SK-N-SH treated with all-trans-retinoic acid at 6 μM for 48 hours (cell line): ENCODE measurements around the gene DYRK4.

Experiments
- ATAC-seq: fragments of 200-7000 bp; cut with Tn5 transposase; 3 replicates; pipeline ENCODE4 v1.9.1; 2020; ENCODE audit warnings: mild to moderate bottlenecking, moderate library complexity
- ARNTL ChIP-seq: fragments of 450-650 bp; formaldehyde crosslinking; IDR thresholded peaks from 2 replicates; pipeline ENCODE4 v1.5.0; 2020; ENCODE audit warnings: low read depth, mild to moderate bottlenecking, moderate library complexity, borderline replicate concordance
- BACH2 ChIP-seq: fragments of 250-450 bp; sonication (Bioruptor Pico); IDR thresholded peaks from 2 replicates; pipeline ENCODE4 v1.9.0; 2021; ENCODE audit warnings: mild to moderate bottlenecking, borderline replicate concordance
- CSDC2 ChIP-seq: fragments of 250-450 bp; sonication (Bioruptor Pico); IDR thresholded peaks from 2 replicates; pipeline ENCODE4 v1.5.0; 2020; ENCODE audit warnings: mild to moderate bottlenecking, moderate library complexity
- ESRRG ChIP-seq: fragments of 250-450 bp; sonication (Bioruptor Pico); IDR thresholded peaks from 2 replicates; pipeline ENCODE4 v1.6.1; 2021; ENCODE audit warnings: mild to moderate bottlenecking
- GLIS3 ChIP-seq: fragments of 250-450 bp; sonication (Bioruptor Pico); IDR thresholded peaks from 2 replicates; pipeline ENCODE4 v1.5.0; 2020; ENCODE audit warnings: mild to moderate bottlenecking, moderate library complexity
- ISL1 ChIP-seq: fragments of 250-450 bp; sonication (Bioruptor Pico); IDR thresholded peaks from 2 replicates; pipeline ENCODE4 v2.1.2; 2022; ENCODE audit warnings: mild to moderate bottlenecking, moderate library complexity
- OSR1 ChIP-seq: fragments of 250-450 bp; sonication (Bioruptor Pico); IDR thresholded peaks from 2 replicates; pipeline ENCODE4 v1.8.0; 2022; ENCODE audit warnings: moderate library complexity, mild to moderate bottlenecking, inconsistent platforms
- PATZ1 ChIP-seq: fragments of 250-450 bp; sonication (Bioruptor Pico); IDR thresholded peaks from 2 replicates; pipeline ENCODE4 v1.8.0; 2020; ENCODE audit warnings: mild to moderate bottlenecking, moderate library complexity, borderline replicate concordance
- PPARA ChIP-seq: fragments of 250-450 bp; sonication (Bioruptor Pico); IDR thresholded peaks from 2 replicates; pipeline ENCODE4 v1.5.0; 2020; ENCODE audit warnings: mild to moderate bottlenecking, borderline replicate concordance
- RARB ChIP-seq: fragments of 250-450 bp; sonication (Bioruptor Pico); IDR thresholded peaks from 2 replicates; pipeline ENCODE4 v1.8.0; 2021; ENCODE audit warnings: mild to moderate bottlenecking, moderate library complexity
- SNAI2 ChIP-seq: fragments of 250-450 bp; sonication (Bioruptor Pico); IDR thresholded peaks from 2 replicates; pipeline ENCODE4 v1.5.0; 2020; ENCODE audit warnings: mild to moderate bottlenecking, moderate library complexity
- TCF4 ChIP-seq: fragments of 250-450 bp; sonication (Bioruptor Pico); IDR thresholded peaks from 2 replicates; pipeline ENCODE4 v1.8.0; 2021; ENCODE audit warnings: mild to moderate bottlenecking, moderate library complexity, borderline replicate concordance
- TSHZ2 ChIP-seq: fragments of 250-450 bp; sonication (Bioruptor Pico); IDR thresholded peaks from 2 replicates; pipeline ENCODE4 v1.5.0; 2020; ENCODE audit warnings: mild to moderate bottlenecking, moderate library complexity
- ZC3H10 ChIP-seq: fragments of 250-450 bp; sonication (Bioruptor Pico); IDR thresholded peaks from 2 replicates; pipeline ENCODE4 v1.5.1; 2021; ENCODE audit warnings: mild to moderate bottlenecking, moderate library complexity
- ZFP3 ChIP-seq: fragments of 250-450 bp; sonication (Bioruptor Pico); IDR thresholded peaks from 2 replicates; pipeline ENCODE4 v1.5.0; 2020; ENCODE audit warnings: mild to moderate bottlenecking, moderate library complexity
- ZFP30 ChIP-seq: fragments of 450-650 bp; formaldehyde crosslinking; IDR thresholded peaks from 2 replicates; pipeline ENCODE4 v1.5.0; 2022; ENCODE audit warnings: mild to moderate bottlenecking, moderate library complexity
- ZNF565 ChIP-seq: fragments of 450-650 bp; formaldehyde crosslinking; conservative IDR thresholded peaks from 2 replicates; pipeline ENCODE4 v1.5.0; 2020; ENCODE audit warnings: low read depth, mild to moderate bottlenecking, moderate library complexity
- ZNF70 ChIP-seq: fragments of 450-650 bp; formaldehyde crosslinking; IDR thresholded peaks from 2 replicates; pipeline ENCODE4 v1.5.0; 2020; ENCODE audit warnings: mild to moderate bottlenecking, moderate library complexity
- ZNF8 ChIP-seq: fragments of 450-650 bp; formaldehyde crosslinking; IDR thresholded peaks from 2 replicates; pipeline ENCODE4 v1.5.0; 2020; ENCODE audit warnings: mild to moderate bottlenecking, moderate library complexity
- TF ChIP-seq, protein P1 (sequence below): fragments of 250-450 bp; sonication (Bioruptor Pico); IDR thresholded peaks from 2 replicates; pipeline ENCODE4 v1.8.0; 2021; ENCODE audit warnings: low read depth, mild to moderate bottlenecking, moderate library complexity, borderline replicate concordance
- TF ChIP-seq, protein P2 (sequence below): fragments of 250-450 bp; sonication (Bioruptor Pico); IDR thresholded peaks from 2 replicates; pipeline ENCODE4 v1.5.1; 2020; ENCODE audit warnings: low read depth, mild to moderate bottlenecking, moderate library complexity
- TF ChIP-seq, protein P3 (sequence below): fragments of 250-450 bp; sonication (Bioruptor Pico); IDR thresholded peaks from 2 replicates; pipeline ENCODE4 v1.5.1; 2021; ENCODE audit warnings: mild to moderate bottlenecking, moderate library complexity

DYRK4 gene

GRCh38 chr12:4610481-4610880, 48.5 kb downstream of the DYRK4 start:
- no peak for ATAC-seq
- TF ChIP-seq OSR1 (no peak), ZNF565 (CRISPR knock-in tag) (no peak), PATZ1 (CRISPR knock-in tag) (no peak), CSDC2 (CRISPR knock-in tag) (no peak), RARB (CRISPR knock-in tag) (no peak), ESRRG (CRISPR knock-in tag) (no peak)
- TF ChIP-seq, all 23 proteins: peak for 0

DNA sequence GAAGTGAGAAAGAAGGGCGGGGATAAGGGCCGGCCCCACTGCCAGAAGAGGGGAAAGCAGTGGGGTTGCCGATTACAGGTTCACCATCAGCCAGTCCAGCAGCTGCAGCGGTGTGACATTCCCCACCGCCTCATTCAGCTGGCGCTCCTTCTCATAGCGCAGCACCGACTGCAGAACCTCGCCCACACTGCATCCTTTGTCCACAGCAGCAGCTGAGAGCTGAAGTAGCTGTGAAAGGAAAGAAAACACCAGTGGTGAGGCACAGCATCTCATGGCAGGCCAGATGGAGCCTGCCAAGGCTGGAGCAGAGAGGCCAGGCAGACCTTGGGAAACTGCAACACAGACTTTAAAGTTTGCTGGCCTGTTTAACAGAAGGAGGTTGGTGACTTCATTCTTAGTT, 53.7 kb downstream of the DYRK4 start:
- TF ChIP-seq ZNF70 (CRISPR knock-in tag) (no peak), GLIS3 (CRISPR knock-in tag) (no peak), RARB (CRISPR knock-in tag) (no peak), ESRRG (CRISPR knock-in tag) (no peak), SNAI2 (CRISPR knock-in tag) (no peak), ZC3H10 (no peak), ZNF565 (CRISPR knock-in tag) (no peak), ZFP30 (CRISPR knock-in tag) (no peak), ARNTL (CRISPR knock-in tag) (no peak), PATZ1 (CRISPR knock-in tag) (no peak), CSDC2 (CRISPR knock-in tag) (no peak), ISL1 (CRISPR knock-in tag) (no peak), OSR1 (no peak)
- TF ChIP-seq, protein P1, sequence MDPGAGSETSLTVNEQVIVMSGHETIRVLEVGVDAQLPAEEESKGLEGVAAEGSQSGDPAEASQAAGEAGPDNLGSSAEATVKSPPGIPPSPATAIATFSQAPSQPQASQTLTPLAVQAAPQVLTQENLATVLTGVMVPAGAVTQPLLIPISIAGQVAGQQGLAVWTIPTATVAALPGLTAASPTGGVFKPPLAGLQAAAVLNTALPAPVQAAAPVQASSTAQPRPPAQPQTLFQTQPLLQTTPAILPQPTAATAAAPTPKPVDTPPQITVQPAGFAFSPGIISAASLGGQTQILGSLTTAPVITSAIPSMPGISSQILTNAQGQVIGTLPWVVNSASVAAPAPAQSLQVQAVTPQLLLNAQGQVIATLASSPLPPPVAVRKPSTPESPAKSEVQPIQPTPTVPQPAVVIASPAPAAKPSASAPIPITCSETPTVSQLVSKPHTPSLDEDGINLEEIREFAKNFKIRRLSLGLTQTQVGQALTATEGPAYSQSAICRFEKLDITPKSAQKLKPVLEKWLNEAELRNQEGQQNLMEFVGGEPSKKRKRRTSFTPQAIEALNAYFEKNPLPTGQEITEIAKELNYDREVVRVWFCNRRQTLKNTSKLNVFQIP (CRISPR knock-in tag): no peak
- TF ChIP-seq, protein P2, sequence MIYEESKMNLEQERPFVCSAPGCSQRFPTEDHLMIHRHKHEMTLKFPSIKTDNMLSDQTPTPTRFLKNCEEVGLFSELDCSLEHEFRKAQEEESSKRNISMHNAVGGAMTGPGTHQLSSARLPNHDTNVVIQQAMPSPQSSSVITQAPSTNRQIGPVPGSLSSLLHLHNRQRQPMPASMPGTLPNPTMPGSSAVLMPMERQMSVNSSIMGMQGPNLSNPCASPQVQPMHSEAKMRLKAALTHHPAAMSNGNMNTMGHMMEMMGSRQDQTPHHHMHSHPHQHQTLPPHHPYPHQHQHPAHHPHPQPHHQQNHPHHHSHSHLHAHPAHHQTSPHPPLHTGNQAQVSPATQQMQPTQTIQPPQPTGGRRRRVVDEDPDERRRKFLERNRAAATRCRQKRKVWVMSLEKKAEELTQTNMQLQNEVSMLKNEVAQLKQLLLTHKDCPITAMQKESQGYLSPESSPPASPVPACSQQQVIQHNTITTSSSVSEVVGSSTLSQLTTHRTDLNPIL: no peak
- ATAC-seq: no peak

DNA sequence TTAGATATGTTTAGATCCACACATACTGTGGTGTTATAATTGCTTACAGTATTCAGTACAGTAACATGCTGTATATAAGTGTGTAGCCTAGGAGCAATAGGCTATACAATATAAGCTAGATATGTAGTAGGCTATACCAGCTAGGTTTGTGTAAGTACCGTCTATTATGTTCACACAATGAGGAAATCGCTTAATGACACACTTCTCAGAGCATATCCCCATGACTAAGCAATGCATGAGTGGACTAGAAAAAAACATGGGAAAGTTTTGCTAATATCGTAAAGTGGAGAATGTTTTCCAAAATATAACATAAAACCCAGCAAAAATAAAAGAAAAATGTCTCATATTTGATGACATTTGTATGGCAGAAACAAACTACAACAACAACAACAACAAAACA, 59.5 kb downstream of the DYRK4 start:
- ATAC-seq: no peak
- no peak for TF ChIP-seq TSHZ2 (CRISPR knock-in tag)
- TF ChIP-seq ZNF8: no peak
- no peak for TF ChIP-seq PPARA (CRISPR knock-in tag)
- no peak for TF ChIP-seq ARNTL (CRISPR knock-in tag)
- TF ChIP-seq ZFP3 (CRISPR knock-in tag): no peak
- TF ChIP-seq OSR1: no peak
- TF ChIP-seq SNAI2 (CRISPR knock-in tag): no peak
- TF ChIP-seq ZFP30 (CRISPR knock-in tag): no peak
- TF ChIP-seq CSDC2 (CRISPR knock-in tag): no peak
- TF ChIP-seq, protein P3, sequence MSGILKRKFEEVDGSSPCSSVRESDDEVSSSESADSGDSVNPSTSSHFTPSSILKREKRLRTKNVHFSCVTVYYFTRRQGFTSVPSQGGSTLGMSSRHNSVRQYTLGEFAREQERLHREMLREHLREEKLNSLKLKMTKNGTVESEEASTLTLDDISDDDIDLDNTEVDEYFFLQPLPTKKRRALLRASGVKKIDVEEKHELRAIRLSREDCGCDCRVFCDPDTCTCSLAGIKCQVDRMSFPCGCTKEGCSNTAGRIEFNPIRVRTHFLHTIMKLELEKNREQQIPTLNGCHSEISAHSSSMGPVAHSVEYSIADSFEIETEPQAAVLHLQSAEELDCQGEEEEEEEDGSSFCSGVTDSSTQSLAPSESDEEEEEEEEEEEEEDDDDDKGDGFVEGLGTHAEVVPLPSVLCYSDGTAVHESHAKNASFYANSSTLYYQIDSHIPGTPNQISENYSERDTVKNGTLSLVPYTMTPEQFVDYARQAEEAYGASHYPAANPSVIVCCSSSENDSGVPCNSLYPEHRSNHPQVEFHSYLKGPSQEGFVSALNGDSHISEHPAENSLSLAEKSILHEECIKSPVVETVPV (CRISPR knock-in tag): no peak
- no peak for TF ChIP-seq GLIS3 (CRISPR knock-in tag)
- TF ChIP-seq BACH2 (CRISPR knock-in tag): no peak
- TF ChIP-seq PATZ1 (CRISPR knock-in tag): no peak
- TF ChIP-seq, protein P2: no peak
- no peak for TF ChIP-seq ZNF70 (CRISPR knock-in tag)
- no peak for TF ChIP-seq ZC3H10
- TF ChIP-seq TCF4 (CRISPR knock-in tag): no peak
